HUDEP-2 (cell line): ENCODE data around the gene DBF4B.
"Not testable (repeated sequence)": the region's sequence is repeated elsewhere in the genome, so short reads cannot be mapped to it uniquely, and the experiment has no call there.

Experiments
- DNase-seq, 76 experiments: peaks; one replicate each; lab custom pipeline; 2025; ENCODE audit not compliant: unreplicated experiment in 76 of 76; lab: John Stamatoyannopoulos, UW

DBF4B gene, protein sequence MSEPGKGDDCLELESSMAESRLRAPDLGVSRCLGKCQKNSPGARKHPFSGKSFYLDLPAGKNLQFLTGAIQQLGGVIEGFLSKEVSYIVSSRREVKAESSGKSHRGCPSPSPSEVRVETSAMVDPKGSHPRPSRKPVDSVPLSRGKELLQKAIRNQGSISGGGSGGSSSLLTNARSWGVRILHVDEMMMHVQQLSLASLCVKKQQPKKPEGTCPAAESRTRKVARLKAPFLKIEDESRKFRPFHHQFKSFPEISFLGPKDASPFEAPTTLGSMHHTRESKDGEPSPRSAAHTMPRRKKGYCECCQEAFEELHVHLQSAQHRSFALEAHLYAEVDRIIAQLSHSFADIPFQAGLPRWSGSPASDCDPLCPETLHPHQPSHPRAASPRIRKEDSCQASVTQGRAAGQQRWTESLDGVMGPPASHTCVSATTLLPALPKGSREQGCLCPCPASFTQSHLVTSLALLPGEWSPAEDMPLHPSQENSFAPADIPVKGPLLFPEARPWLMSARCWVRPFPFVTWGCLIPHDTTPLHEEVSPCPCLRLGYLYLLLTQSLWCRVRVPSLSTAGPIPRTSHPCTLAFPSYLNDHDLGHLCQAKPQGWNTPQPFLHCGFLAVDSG

DNA sequence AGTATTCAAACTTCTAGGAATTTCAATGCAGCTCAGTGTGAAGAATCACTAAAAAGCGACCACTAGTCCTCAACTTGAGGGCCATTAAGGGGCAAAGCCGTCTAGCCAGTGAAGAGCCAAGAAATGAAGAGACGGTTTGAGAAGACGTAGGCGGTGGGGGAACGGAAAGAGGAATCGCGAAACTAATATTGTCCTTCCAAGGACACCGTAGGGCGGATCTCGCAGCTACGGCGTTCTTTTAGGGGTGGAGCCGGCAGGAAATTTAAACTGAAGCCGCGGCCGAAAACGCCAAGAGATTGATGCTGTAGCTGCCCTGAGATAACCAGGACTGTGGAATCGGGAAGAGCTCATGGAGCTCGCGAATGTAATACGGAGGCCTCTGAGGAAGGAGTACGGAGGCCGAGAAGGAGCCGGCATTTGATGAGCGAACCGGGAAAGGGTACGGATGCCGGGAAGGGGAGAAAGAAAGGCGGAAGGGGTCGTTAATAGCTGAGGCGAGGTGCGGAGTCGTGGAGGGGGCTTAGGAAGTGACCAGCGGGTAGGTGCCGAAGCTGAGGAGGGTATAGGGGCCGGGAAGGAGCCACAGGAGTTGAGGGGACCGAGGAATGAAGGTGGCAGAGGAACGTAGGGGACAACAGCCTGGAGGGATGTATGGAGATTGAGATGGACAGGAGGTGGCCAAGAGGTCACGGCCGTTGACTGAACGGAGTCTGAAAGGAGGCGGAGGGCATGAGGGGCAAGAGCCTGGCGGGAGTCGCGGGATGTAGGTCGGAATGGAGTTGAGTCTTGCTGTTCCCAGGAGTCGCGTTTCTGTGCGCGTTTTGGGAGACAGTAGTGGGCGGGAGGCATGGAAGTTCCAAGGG is at the start of gene DBF4B:
TSS of gene DBF4B (plus strand) at position 265 of the 863 bp plus-strand sequence. CDS start at position 421, 156 bp downstream.
- peak in 74 of 76 experiments; percentile 16 to 92 (median 73) for DNase-seq

GRCh38 chr17:44661835-44662234 is 46.6 kb upstream of the DBF4B start:
- no peak for DNase-seq

DNA sequence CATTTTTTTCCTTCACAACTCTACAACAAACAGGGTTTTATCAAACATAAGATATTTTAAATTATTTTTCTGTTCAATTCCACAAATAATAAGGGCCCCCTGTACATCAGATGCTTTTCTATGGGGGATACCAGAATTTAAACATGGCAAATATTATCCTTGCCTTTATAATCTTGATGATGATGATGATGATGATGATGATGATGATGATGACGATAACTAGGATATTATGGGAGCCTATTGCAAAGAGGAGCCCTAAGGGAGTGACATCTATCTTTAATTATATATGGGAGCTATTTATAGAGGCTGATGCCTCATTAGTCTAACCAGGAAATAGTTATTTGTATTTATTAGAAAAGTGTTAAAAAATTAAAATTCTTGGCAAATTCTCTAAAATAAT is 45.4 kb upstream of the DBF4B start:
- no peak for DNase-seq

DNA sequence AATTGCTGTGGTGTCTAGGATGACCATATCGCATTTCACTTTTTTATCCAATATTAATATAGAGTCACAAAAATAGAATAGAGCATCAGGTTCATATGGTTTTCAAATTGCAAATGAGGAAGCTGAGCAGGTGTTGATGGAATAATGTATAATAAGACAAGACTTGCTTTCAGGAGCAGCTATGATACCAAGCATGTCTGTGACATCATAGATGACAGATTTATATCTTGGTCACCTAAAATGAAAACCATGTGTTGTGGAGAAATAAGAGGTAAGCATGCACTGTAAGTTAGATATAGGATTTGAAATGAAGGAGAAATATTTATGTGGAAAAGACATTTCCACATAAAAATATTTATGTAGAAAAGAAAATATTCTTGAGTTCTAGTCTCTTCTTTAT is 43.6 kb upstream of the DBF4B start:
- DNase-seq, result no peak

GRCh38 chr17:44666006-44666405 is 42.5 kb upstream of the DBF4B start:
- no peak for DNase-seq

- DNase-seq, result peak in 1 of 76 experiments; percentile 11
Observed at GRCh38 chr17:44672479-44673093, 35.9 kb upstream of the DBF4B start.

- DNase-seq, result no peak
Observed at GRCh38 chr17:44673893-44674292, 34.6 kb upstream of the DBF4B start.

- no peak for DNase-seq
Observed at GRCh38 chr17:44677136-44677535, 31.3 kb upstream of the DBF4B start.

DNA sequence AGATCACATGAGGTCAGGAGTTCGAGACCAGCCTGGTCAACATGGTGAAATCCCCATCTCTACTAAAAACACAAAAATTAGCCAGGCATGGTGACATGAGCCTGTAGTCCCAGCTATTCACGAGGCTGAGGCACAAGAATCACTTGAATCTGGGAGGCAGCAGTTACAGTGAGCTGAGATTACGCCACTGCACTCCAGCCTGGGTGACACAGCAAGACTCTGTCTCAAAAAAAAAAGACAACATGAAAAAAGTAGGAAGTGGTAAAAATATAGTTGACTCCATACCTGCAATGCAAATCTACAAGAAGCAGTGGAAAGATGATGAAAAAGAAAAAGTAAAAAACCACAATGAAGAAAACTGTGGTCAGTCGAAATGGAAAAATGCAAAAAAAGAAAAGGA is 25.2 kb upstream of the DBF4B start:
- not testable (repeated sequence) for DNase-seq

- DNase-seq, result no peak
Observed at GRCh38 chr17:44687756-44688155, 20.7 kb upstream of the DBF4B start.

DNA sequence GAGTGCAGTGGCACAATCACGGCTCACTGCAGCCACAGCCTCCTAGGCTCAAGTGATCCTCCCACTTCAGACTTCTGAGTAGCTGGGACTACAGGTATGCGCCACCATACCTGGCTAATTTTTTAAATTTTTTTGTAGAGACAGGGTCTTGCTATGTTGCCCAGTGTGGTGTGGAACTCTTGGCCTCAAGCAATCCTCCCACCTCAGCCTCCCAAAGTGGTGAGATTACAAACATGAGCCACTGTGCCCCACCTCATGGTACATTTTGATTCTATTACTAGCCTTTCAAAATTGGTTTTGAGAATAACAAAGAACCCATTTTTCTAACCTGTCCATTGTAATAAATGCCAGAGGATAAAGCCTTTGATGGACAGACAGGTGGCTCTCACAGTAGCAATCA is 20.3 kb upstream of the DBF4B start:
- DNase-seq, result no peak

GRCh38 chr17:44688675-44689476 is 19.6 kb upstream of the DBF4B start:
- peak in 2 of 76 experiments; percentile 3 to 47 for DNase-seq

DNA sequence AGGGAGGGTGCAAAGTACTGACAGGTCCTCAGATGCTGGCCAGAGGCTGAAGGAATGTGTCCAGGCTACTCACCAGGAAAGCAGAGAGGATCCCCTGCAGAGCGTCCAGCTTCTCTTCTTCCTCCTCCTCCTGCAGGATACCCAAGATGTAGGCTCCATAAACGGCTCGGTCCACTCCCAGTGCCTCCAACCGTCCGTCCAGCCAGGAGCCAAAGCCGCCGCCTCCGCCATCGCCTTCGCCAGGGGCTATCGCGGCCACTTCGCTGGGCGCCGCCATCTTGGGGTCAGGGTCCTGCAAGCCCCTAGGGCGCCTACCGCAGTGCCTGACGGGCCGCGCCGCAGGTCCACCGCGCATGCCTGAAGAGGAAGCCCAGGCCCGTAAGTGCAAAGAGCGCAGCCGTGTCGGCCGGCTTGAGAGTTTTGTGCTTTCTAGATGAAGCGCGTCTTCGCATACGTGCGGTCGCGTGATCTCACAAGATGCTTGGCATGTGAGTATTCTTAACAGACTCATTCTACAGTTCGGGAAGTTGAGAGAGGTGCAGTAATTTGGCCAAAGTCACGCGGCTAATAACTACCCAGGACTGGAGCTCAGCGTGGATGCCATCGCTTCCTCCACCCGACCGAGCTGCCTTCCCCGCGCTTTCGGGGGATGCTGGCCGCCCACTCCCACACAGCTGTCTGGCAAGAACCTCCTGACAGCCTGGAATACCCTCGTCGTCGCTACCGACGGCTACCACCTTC is 18.8 kb upstream of the DBF4B start, which contains the start of gene CCDC43:
TSS of gene CCDC43 (minus strand) at position 300 of the 741 bp plus-strand sequence. CDS start at position 277, 23 bp downstream.
- DNase-seq, result peak; percentile 16 to 91 (median 80)

DNA sequence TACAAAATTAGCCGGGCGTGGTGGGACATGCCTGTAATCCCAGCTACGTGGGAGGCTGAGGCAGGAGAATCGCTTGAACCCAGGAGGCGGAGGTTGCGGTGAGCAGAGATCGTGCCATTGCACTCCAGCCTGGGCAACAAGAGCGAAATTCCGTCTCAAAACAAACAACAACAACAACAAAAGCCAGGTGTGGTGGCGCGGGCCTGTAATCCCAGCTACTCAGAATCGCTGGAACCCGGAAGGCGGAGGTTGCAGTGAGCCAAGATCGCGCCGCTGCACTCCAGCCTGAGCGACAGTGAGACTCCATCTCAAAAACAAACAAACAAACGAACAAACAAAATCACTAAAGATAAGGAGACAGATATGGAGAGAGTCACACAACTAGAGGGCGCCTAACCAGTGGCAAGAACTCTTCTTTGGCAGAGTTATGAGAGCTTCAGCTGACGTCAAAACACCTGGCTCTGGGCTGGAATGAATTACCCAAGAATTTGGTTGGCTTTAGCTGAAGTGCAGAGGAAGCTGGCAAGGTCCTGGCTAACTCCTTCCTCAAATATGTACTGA is 17.6 kb upstream of the DBF4B start:
- peak in 1 of 76 experiments; percentile 5 for DNase-seq

GRCh38 chr17:44693609-44694008 is 14.9 kb upstream of the DBF4B start:
- DNase-seq, result peak in 8 of 76 experiments; percentile 1 to 26 (median 8)

- not testable (repeated sequence) for DNase-seq
Observed at GRCh38 chr17:44700288-44700687, 8.2 kb upstream of the DBF4B start.

DNA sequence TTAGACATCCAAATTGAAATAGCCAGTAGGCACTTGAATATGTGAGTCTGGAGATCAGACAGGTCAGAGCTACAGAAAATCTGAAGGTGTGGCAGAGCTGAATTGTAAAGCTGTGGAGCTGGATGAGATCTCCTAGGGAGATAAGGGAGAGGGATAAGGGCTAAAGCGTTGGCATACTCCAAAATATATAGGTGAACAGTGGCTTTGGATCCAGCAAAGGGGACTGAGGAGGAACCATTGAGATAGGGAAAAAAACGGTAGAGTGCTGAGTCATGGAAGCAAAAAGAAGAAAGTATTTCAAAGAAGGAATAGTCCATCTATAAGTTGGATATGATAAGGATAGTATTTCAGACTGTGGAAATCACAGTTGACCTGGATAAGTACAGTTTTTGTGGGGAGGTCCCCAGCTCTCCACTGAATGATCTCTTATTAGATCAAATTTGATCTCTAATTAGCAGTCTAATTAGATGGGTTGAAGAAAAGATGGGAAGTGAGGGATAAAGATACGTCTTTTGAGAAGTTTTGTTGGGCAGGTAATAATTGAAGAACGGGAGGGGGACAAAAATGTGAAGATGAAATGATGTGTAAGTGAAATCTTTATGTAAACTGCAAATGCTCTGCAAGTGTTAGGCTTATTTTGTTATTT is 587 bp upstream of the DBF4B start:
- DNase-seq, result peak in 2 of 76 experiments; percentile 4 to 13

DNA sequence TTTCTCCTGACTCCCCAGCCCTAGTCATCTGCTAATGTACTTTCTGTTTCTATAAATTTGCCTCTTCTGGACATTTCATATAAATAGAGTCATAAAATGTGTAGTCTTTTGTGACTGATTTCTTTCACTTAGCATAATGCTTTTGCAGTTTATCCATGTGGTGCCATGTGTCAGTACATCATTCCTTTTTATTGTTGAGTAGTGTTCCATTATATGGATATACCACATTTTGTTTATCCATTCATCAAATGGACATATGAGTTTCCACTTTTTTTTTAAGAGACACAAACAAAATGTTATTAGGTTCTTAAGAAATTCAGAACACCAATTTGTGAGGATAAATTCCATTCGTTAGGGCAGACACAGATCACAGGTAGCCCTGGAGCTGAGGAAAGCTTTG is 11.0 kb downstream of the DBF4B start:
- no peak for DNase-seq
